ENCODE data around the gene SLC41A3.
A peak's percentile ranks its signal among the peaks of the same experiment; 100 is the strongest.
"Not testable (repeated sequence)": the region's sequence is repeated elsewhere in the genome, so short reads cannot be mapped to it uniquely, and the experiment has no call there.

SLC41A3 gene

GRCh38 chr3:126025116-126025729 lies 58.7 kb downstream of the SLC41A3 start:
- DNase-seq, result no peak

GRCh38 chr3:126024049-126024854 lies 59.7 kb downstream of the SLC41A3 start:
- DNase-seq, result no peak

DNA sequence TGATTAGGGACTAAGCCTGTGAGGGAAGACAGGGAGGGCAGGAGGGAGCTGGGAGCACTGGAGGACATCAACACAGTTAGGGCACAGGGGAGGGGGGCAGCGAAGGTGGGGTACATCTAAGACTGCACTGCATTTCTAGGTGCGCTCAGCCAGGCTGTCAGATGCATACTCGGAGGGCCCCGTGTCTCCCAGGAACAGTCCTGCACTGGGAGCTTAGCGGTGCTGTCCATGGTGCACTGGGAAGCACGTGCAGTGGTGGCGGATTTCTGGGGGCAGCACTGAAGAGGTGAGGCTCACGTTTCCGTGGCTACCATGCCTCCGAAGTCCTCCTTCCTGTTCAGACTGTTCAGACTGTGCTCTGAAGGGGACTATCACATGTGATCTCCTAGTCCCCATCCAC lies 60.5 kb downstream of the SLC41A3 start:
- DNase-seq, result no peak

DNA sequence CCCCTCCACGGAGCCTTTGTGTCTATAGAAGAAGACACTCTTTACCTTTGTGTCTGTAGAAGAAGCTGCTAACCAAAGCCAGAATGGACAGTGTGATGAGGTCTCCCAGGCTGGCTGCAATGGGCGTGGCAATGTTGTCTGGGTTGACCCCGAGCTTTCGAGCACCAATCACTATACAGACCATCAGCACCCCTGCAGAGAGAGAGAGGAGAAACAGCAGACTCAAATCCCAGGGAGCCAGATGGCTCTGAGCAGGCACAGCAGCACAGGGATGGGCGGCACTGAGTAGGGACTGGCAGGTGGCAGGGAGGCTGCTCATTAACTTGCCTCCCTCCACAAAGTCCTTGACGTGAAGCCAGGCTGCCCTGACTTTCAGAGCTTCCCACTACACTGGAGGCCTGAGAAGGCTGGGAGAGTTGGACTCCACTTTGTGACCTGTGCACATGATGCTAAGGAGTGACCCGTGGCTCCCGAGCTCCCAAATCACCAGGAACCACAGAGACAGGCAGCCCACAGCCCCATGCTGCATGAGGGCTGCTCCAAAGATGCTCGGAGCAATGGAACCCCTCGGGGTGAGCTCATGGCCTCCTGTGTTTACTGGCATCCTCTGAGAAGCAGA lies 61.1 kb downstream of the SLC41A3 start:
- no peak for DNase-seq

DNA sequence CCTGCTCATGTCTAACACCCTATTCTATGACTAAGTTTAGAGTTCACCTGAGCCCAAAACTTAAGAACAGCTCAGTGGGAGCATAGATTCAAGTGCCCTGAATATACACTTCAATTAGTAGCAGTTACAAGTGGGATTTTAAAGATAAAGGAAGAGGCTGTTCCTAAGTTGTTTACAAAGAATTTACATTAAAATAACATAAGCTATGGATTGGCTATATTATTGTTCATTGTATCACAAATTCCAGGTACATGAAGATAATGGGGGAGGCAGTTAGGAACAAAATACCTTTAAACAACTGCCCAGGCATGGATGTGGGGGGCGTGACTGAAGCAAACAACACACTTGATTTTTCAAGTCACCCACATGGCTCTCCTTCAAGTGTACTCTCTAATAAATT lies 62.2 kb downstream of the SLC41A3 start:
- DNase-seq, result no peak

DNA sequence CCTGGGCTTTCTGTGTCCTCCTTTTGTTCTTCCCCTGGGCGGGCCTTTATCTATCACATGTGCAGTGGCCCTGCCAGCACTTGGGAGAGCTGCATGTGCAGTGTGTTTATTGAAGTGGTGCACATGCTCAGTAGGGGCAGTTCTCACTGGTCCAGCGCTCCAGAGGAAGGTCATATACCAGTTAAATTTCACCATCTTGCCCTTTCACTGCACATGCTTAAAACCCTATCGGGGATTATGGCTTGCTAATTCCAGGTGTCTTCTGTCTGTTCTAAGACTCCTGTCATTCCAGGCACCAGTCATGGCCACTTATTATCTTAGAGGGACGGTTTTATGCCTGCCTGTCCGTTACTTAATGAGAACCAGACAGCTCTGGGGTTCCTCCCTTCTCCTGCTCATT lies 62.7 kb downstream of the SLC41A3 start:
- DNase-seq, result no peak

DNA sequence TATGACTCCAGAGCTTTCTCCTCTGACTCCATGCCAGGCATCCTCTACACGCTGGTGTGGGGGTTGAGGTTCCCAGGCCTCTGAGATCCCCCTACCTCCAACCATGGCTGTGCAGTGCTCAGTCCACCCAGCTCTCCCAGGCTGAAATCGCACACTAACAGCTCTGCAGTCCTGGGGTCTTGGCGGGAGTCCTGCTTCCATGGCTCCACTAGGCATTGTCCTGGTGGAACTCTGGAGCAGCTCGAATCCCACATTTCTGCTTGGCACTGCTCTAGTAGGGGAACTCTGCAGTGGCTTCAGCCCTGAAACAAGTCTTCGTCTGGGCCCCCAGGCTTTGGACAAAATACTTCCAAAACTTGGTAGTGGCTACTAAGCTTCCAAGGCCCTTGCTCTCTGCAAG lies 64.2 kb downstream of the SLC41A3 start:
- no peak for DNase-seq

DNA sequence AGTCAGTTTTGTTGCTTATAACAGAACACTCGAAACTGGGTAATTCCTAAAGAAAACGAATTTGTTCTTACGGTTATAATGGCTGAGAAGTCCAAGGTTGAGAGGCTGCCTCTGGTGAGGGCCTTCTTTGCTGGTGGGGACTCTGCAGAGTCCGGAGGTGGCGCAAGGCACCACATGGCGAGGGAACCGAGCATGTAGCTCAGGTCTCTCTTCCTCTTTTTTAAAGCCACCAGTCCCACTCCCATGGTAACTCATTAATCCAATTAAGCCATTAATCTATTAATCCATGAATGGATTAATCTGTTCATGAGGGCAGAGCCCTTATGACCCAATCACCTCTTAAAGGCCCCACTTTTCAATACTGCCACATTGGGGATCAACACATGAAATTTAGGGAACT lies 64.9 kb downstream of the SLC41A3 start:
- DNase-seq, result no peak

- DNase-seq, result no peak
Observed at GRCh38 chr3:126018545-126018944, 65.4 kb downstream of the SLC41A3 start.

GRCh38 chr3:126017362-126017761 lies 66.6 kb downstream of the SLC41A3 start:
- no peak for DNase-seq

DNA sequence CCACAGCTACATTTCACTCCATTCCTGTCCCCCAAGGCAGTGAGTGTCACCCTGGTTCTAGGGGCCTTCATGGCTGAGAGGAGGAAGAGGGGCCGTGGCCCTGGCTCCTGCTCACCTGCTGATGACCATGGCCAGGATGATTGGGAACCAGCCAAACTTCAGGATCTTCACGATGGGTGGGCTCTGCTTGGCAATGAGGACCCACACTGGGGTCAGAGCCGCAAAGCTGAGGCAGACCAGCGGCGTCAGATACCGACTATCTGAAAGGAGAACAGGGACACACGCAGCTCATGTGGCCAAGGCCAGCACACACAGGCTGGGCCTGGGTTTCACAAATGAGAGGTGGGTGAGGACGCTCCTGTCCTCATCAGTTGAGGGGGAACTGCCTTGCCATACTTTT lies 67.3 kb downstream of the SLC41A3 start:
- DNase-seq, result no peak

GRCh38 chr3:126015075-126015474 lies 68.8 kb downstream of the SLC41A3 start:
- DNase-seq, result no peak

- DNase-seq, result no peak
Observed at GRCh38 chr3:126014252-126014651, 69.7 kb downstream of the SLC41A3 start.

DNA sequence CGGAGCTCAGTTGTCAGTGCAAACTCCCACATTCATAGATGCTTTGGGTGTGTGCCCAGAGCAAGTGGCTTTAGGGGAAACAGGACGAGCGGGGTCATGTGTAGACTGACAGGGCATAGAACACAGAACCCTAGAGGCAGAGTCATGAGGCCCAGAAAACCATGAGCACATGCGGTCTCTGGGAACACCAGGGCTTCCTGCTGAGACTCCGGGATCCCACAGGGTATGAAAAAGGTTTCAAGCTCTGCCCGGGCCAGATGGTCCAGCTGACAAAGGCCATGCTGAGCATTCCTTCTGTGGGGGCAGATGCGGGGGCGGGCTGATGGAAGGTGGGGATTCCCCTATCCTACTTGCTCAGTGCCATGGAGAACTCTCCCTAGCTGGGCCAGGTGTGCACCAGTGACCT lies 70.2 kb downstream of the SLC41A3 start:
- no peak for DNase-seq

GRCh38 chr3:126009181-126009580 lies 74.7 kb downstream of the SLC41A3 start:
- DNase-seq, result no peak

DNA sequence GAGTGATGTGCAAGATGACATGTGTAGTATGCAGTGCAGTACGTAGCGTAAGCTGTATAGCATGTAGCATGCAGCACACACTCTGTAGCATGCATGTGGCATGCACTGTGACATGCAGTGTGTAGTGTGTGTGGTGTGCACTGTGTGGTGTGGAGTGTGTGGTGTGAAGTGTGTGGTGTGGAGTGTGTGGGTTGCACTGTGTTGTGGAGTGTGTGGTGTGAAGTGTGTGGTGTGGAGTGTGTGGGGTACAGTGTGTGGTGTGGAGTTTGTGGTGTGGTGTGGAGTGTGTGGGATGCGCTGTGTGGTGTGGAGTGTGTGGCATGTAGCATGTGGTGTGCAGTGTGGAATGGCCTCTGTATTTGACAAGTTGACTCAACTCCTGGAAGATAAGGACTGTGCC lies 75.7 kb downstream of the SLC41A3 start:
- DNase-seq, result no peak

GRCh38 chr3:126005951-126006350 lies 78.0 kb downstream of the SLC41A3 start:
- no peak for DNase-seq

DNA sequence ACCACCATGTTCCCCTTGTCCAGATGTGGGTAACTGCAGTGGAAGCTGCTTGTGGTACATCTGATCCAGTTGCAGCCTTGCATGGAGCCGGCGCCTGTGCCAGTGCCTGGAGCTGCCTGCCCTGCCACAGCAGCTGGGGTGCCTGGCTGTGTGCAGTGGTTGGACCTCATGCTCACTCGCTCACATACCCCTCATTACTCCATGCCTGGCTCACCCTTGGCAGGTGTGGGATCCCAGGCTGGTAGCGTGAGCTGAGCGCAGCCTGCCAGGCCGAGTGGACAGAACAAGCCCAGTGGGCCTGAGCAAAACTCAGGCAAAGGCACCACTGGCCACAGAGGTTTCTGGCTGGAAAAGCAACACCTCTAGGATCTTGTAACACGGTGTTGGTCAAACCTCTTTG lies 79.2 kb downstream of the SLC41A3 start:
- no peak for DNase-seq

- no peak for DNase-seq
Observed at GRCh38 chr3:126004217-126004616, 79.7 kb downstream of the SLC41A3 start.

- no peak for DNase-seq
Observed at GRCh38 chr3:126003447-126004190, 80.3 kb downstream of the SLC41A3 start.

- no peak for DNase-seq
Observed at GRCh38 chr3:126002189-126002588, 81.7 kb downstream of the SLC41A3 start.

GRCh38 chr3:125996751-125997150 lies 87.2 kb downstream of the SLC41A3 start:
- not testable (repeated sequence) for DNase-seq

- DNase-seq, result peak; percentile 52
Observed at GRCh38 chr3:125990253-125990970, 93.5 kb downstream of the SLC41A3 start.

All from OCI-M1 (cell line).